GM19455 (cell line): ENCODE results near the gene HDAC8.
"Not testable (repeated sequence)": the region's sequence is repeated elsewhere in the genome, so short reads cannot be mapped to it uniquely, and the experiment has no call there.

Experiments
- ATAC-seq: cut with Tn5 transposase; IDR thresholded peaks from one replicate; pipeline ENCODE4 v1.9.1; 2021; ENCODE audit not compliant: unreplicated experiment

The HDAC8 gene

GRCh38 chrX:72461766-72462165 lies 110.9 kb downstream of the HDAC8 start:
- no peak for ATAC-seq

- ATAC-seq: no peak
Observed at GRCh38 chrX:72461288-72461687, 111.4 kb downstream of the HDAC8 start.

- ATAC-seq: no peak
Observed at GRCh38 chrX:72460715-72461114, 111.9 kb downstream of the HDAC8 start.

- not testable (repeated sequence) for ATAC-seq
Observed at GRCh38 chrX:72449034-72449433, 123.6 kb downstream of the HDAC8 start.

GRCh38 chrX:72440764-72441163 lies 131.9 kb downstream of the HDAC8 start:
- ATAC-seq: not testable (repeated sequence)

GRCh38 chrX:72436010-72436409 lies 136.6 kb downstream of the HDAC8 start:
- no peak for ATAC-seq

- no peak for ATAC-seq
Observed at GRCh38 chrX:72430405-72430968, 142.2 kb downstream of the HDAC8 start.

GRCh38 chrX:72421797-72422196 lies 150.8 kb downstream of the HDAC8 start:
- ATAC-seq: no peak

GRCh38 chrX:72409993-72410392 lies 162.7 kb downstream of the HDAC8 start:
- no peak for ATAC-seq

- ATAC-seq: peak; percentile 84
Observed at GRCh38 chrX:72408885-72409284, 163.8 kb downstream of the HDAC8 start.

- not testable (repeated sequence) for ATAC-seq
Observed at GRCh38 chrX:72405136-72405535, 167.5 kb downstream of the HDAC8 start.

- ATAC-seq: no peak
Observed at GRCh38 chrX:72402614-72403013, 170.0 kb downstream of the HDAC8 start.

- no peak for ATAC-seq
Observed at GRCh38 chrX:72399816-72400215, 172.8 kb downstream of the HDAC8 start.

- no peak for ATAC-seq
Observed at GRCh38 chrX:72396117-72396516, 176.5 kb downstream of the HDAC8 start.

GRCh38 chrX:72395237-72395636 lies 177.4 kb downstream of the HDAC8 start:
- ATAC-seq: no peak

GRCh38 chrX:72394518-72395170 lies 178.0 kb downstream of the HDAC8 start:
- ATAC-seq: no peak

- no peak for ATAC-seq
Observed at GRCh38 chrX:72393836-72394517, 178.7 kb downstream of the HDAC8 start.

GRCh38 chrX:72392816-72393800 lies 179.5 kb downstream of the HDAC8 start:
- no peak for ATAC-seq

- ATAC-seq: no peak
Observed at GRCh38 chrX:72392042-72392441, 180.6 kb downstream of the HDAC8 start.

GRCh38 chrX:72387247-72387646 lies 185.4 kb downstream of the HDAC8 start:
- ATAC-seq: no peak

GRCh38 chrX:72382202-72382595 lies 190.4 kb downstream of the HDAC8 start:
- ATAC-seq: no peak
